Stomach smooth muscle (tissue), 2 donors: ENCODE data around the gene SMARCD1.

Experiments used
- H3K27ac ChIP-seq: one replicate; pipeline ENCODE4 v1.7.0; 2013; ENCODE audit warnings: mild to moderate bottlenecking, low read length, inconsistent platforms
- H3K27me3 ChIP-seq, 2 donors: one replicate each; pipeline ENCODE4 v1.7.0; 2013; ENCODE audit warnings: low read length in 2 of 2; ENCODE audit not compliant: insufficient read depth in 2 of 2, control insufficient read depth in 1 of 2
- H3K36me3 ChIP-seq, 2 donors: one replicate each; pipeline ENCODE4 v1.7.0; 2013; ENCODE audit warnings: low read length in 2 of 2; ENCODE audit not compliant: control insufficient read depth in 2 of 2, insufficient read depth in 2 of 2
- H3K4me1 ChIP-seq: one replicate; pipeline ENCODE4 v1.7.0; 2013; ENCODE audit warnings: low read length; ENCODE audit not compliant: control insufficient read depth, insufficient read depth
- H3K4me3 ChIP-seq, 2 donors: one replicate each; pipeline ENCODE4 v1.7.0; 2013; ENCODE audit warnings: low read length in 2 of 2
- H3K9ac ChIP-seq, 2 donors: one replicate each; pipeline ENCODE4 v1.7.0; 2013; ENCODE audit warnings: low read length in 2 of 2, mild to moderate bottlenecking in 1 of 2
- H3K9me3 ChIP-seq, 2 donors: one replicate each; pipeline ENCODE4 v1.7.0; 2013; ENCODE audit warnings: low read length in 2 of 2; ENCODE audit not compliant: control insufficient read depth in 2 of 2
- donor health status: healthy.
- donor health status: Pancreatic carcinoma.

The SMARCD1 gene

DNA sequence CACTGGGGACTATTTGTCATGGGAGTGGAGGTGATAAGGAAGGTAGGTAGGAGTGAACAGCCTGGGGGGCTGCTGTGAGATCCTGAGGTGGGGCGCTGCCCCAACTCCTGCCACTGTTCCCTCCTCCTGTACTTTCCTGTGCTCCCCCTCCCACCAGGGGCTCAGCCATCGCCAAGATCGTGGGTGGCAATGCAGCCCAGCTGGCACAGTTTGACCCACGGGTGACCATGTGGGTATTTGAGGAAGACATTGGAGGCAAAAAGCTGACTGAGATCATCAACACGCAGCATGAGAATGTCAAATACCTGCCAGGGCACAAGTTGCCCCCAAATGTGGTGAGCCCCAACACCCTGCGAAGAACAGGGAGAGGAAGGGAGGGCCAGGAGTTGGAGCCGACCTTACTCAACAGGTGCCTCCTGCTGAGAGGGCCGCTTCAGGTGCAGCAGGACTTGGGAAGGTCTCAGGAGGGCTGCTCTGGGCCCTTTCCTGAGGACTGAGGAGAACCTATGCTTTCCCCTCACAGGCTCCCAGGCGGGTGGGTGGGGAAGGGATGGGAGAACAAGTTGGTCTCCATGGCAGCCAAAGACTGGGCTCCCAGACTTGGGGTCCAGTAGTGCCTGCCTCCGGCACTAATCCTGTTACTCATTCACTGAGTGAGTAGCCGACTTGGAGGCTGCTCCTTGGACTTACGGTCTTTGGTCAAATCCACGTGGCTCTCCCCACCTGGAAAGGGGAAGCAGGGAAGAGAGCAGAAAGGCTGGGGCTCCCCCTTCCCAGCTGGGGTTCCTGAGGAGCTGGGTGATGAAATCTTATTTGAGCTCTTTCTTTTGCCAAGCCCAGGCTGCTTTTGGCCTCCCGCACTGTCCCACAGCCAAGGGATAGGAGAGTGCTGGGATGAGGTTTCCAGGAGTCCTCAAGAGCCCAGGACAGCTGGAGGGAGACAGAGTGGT, 19.6 kb downstream of the SMARCD1 start:
- Histone ChIP-seq H3K9ac (peak overlapping the region; percentile 5 to 37), H3K27me3 (no peaks in the 10 kb centered on the region), H3K27ac (no peak overlapping the region), H3K9me3 (no peaks in the 10 kb centered on the region), H3K36me3 (peaks cover 0 to 6% of the 10 kb centered on the region in 2 donors), H3K4me1 (peaks cover 26% of the 10 kb centered on the region), H3K4me3 (peak overlapping the region in 1 of 2 donors; percentile 60)

DNA sequence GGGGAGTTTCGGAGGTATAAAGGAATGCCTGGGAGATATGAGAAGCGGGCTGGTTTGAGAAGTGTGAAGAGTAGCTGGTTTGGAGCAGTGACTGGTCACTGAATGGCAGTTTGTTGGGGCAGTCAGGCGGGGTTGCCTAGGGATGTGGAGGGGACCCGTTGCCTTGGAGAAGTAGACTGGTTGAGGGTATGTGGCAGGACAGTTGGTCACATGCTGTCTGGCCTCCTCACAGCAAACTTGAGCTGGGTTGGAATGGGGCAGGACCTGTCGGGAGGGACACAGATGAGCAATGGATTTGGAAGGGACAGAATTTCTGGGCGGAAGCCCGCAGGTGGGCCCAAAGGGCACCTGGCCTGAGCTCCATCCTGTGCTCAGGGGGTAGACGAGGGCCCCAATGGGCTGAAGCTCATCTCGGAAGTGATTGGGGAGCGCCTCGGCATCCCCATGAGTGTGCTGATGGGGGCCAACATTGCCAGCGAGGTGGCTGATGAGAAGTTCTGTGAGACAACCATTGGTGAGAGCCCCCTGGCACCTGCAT, 20.8 kb downstream of the SMARCD1 start:
- Histone ChIP-seq H3K27ac (no peak overlapping the region), H3K9ac (no peak overlapping the region)

DNA sequence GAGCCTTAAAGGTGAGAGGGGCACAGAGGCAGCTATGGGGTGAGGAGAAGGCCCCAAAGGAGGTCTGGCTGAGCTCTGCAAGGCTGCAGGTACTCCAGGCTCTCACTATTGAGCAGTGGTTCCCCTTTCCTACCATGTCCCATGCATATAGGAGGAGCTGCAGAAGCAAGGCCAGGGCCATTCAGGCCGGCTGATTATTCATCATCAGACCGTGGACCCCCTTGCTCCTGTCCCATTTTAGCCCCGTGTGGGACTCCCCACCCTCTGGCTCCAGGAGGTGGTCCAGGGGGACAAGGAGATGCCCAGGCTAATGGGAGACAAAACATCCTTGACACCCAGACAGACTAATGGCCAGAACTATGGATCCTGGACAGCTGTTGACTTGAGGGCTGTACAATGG, 21.8 kb downstream of the SMARCD1 start:
- Histone ChIP-seq H3K9me3 (no peaks in the 10 kb centered on the region), H3K27me3 (no peaks in the 10 kb centered on the region), H3K27ac (no peak overlapping the region), H3K4me1 (peaks cover 45% of the 10 kb centered on the region), H3K9ac (no peak overlapping the region), H3K4me3 (no peak overlapping the region), H3K36me3 (no peaks in the 10 kb centered on the region)

More for the DNA sequence above, 20.8 kb downstream of the SMARCD1 start:
- no peaks in the 10 kb centered on the region for H3K9me3 ChIP-seq
- H3K4me3 ChIP-seq: no peak overlapping the region
- no peaks in the 10 kb centered on the region for H3K27me3 ChIP-seq
- H3K4me1 ChIP-seq: peaks cover 39% of the 10 kb centered on the region
- no peaks in the 10 kb centered on the region for H3K36me3 ChIP-seq

DNA sequence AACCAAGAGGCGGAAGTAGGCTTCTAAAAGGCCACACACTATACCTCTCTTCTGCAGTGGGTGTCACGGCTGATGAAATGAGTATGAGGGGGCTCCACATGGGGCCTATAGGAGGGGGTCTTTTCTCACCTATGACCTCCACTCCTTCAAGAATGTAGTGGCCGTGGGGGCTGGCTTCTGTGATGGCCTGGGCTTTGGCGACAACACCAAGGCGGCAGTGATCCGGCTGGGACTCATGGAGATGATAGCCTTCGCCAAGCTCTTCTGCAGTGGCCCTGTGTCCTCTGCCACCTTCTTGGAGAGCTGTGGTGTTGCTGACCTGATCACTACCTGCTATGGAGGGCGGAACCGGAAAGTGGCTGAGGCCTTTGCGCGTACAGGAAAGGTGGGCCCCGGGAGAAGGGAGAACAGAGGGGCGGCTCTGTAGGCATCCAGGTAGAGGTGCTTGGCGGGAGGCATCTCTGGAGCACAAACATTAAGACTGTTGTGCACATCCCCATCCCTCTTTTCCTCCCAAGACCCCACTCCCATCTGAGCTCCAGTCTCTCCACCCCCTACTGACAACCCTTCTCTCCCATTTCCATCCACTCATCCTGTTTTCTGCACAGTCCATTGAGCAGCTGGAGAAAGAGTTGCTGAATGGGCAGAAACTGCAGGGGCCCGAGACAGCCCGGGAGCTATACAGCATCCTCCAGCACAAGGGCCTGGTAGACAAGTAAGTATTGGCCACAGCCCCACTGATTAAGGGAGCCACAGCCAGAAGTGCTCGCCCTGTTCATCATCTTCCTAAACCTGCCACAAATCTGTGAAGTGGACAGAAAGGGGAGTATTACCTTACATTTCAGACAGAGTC, 22.5 kb downstream of the SMARCD1 start:
- H3K36me3 ChIP-seq: no peaks in the 10 kb centered on the region
- no peaks in the 10 kb centered on the region for H3K9me3 ChIP-seq
- no peak overlapping the region for H3K9ac ChIP-seq
- H3K27me3 ChIP-seq: no peaks in the 10 kb centered on the region
- peaks cover 46% of the 10 kb centered on the region for H3K4me1 ChIP-seq
- no peak overlapping the region for H3K27ac ChIP-seq
- no peak overlapping the region for H3K4me3 ChIP-seq

DNA sequence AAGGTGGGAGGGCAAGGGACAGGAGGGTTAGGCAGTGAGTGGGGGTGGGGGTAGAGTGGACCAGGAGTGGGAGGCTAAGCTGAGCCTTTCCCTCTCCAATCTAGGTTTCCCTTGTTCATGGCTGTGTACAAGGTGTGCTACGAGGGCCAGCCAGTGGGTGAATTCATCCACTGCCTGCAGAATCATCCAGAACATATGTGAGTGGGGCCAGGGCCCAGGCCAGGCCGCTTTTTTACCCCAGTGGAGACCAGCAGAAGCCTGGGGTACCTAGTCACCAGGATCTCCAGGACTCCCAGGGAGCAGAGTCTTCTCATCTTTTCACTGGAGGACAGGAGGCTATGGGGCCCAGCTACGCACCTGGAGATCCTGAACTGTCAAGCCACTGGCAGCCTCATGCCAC, 24.2 kb downstream of the SMARCD1 start:
- no peak overlapping the region for H3K9ac ChIP-seq
- no peaks in the 10 kb centered on the region for H3K36me3 ChIP-seq
- peak overlapping the region; percentile 85 for H3K27ac ChIP-seq
- H3K4me1 ChIP-seq: peaks cover 47% of the 10 kb centered on the region
- no peak overlapping the region for H3K4me3 ChIP-seq
- H3K9me3 ChIP-seq: no peaks in the 10 kb centered on the region
- H3K27me3 ChIP-seq: no peaks in the 10 kb centered on the region

DNA sequence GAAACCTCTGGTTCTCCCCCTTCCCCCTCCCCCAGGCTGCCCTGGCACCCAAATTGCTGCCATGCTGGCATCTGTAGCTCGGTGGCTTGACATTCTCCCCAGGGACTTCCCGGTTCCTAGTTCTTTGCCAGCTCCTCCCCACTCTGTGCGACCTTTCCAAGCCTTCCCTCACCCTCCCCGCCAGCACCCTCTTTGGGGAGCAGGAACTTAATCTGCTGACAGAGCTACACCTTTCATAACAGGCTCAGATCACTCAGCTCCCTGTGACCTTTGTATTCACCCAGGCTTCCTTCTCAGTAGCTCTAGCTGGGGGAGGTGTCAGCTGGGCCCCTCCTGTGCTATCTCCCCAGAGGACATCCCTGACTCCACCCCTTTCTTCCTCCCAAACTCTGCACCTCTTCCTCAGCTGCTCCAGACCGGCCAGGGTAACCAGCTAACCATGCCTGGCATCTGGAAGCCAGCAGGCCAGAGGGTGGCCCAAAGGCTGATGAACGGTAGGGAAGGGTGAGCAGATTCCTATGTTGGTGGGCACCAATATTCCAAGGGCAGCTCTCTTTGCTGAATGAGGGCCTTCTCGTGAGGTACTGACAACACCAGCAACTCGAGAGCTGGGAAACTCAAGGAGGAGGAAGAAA, 25.1 kb downstream of the SMARCD1 start:
- H3K4me3 ChIP-seq: peak overlapping the region in 1 of 2 donors; percentile 60
- no peaks in the 10 kb centered on the region for H3K27me3 ChIP-seq
- H3K4me1 ChIP-seq: peaks cover 44% of the 10 kb centered on the region
- no peaks in the 10 kb centered on the region for H3K9me3 ChIP-seq
- no peaks in the 10 kb centered on the region for H3K36me3 ChIP-seq
- peak overlapping the region; percentile 7 to 60 for H3K9ac ChIP-seq
- peak overlapping the region; percentile 85 for H3K27ac ChIP-seq

DNA sequence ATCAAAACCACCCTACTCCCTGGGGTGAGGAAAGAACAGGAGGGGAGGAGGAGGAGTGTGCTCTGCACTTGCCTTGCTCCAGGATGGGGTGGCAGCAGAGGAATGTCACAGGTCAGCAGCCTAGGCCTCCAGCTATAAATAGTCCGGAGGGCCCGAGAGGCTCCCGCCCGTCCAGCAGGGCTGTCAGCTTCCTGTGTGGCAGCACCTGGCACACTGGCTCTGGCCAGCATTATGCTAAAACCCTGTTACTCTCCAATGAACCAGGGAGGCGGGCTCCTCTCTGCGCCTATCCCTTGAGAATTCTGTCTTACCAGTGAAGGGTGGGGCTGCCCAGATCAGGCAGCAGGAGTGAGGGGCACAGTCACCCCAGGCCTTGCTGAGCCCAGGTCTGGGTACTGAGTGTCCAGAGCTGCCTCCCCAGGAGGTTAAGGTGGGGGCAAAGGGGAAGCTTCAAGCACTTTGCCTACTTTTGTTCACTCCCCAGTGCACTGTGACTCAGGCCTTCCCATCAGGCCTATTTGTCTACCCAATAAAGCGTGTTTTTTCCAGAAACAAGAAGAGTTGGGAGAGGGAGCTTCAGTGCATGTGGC, 25.7 kb downstream of the SMARCD1 start:
- Histone ChIP-seq H3K9ac (peak overlapping the region; percentile 47 to 49), H3K27me3 (no peaks in the 10 kb centered on the region), H3K36me3 (peaks cover 0 to 5% of the 10 kb centered on the region in 2 donors), H3K4me1 (peaks cover 44% of the 10 kb centered on the region), H3K9me3 (no peaks in the 10 kb centered on the region), H3K4me3 (peak overlapping the region; percentile 60 to 69), H3K27ac (peak overlapping the region; percentile 85)

DNA sequence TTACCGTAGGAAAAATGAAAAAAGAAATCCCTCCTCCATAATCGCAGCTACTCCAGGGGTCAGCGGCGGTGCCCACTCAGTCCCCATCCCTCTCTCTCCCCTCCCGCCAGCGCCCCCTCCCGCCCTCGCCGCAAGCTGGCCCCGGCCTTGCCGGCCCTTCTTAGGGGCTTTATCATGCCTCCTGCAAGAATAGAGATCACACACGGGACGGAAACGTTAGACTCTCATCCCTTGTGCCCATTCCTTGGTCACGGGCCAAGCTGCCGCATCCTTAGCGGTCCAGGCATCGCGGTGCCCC, 26.2 kb downstream of the SMARCD1 start:
- peak overlapping the region; percentile 60 to 69 for H3K4me3 ChIP-seq
- no peaks in the 10 kb centered on the region for H3K27me3 ChIP-seq
- peak overlapping the region in 1 of 2 donors; percentile 49 for H3K9ac ChIP-seq
- peaks cover 44% of the 10 kb centered on the region for H3K4me1 ChIP-seq
- peaks cover under 1 to 6% of the 10 kb centered on the region in 2 donors for H3K36me3 ChIP-seq
- H3K27ac ChIP-seq: peak overlapping the region; percentile 85
- H3K9me3 ChIP-seq: no peaks in the 10 kb centered on the region

DNA sequence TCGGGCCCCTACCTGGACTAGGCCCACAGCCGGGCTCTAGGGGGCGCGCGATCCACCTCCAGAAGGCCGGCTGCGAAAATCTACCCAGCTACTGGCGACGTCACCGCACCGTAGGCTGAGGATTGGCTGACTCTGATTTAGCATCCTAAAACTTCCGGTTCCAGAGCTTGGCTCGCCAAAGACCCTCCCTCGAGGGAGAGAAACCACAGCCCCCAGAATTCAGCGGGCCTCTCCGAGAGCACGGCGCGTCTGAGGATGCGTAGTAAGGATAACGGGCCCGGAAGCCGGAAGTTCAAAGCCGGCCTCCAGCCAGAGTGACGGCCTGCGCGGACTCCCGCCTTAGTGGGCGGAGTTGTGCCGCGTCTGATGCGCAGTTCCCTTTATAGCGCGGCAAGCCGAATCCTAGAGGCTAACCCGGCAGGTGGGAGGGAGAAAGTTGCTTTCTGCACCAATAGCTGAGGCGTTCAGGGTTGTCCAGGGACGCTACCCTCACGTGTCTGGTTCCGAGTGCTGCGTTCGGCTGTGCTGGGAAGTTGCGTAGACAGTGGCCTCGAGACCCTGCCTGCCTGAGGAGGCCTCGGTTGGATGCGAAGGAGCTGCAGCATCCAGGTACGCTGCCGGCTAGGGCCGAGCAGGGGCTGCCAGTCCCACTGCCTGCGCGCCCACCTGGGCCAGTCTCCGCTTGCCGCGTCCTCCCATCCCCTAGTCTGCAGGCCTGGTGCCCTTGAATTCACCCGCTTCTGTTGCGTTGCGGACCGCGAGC, 26.7 kb downstream of the SMARCD1 start, which contains the start of gene COX14:
Gene COX14, plus strand, starts transcription at position 544 of the 763 bp plus-strand sequence. CDS start 7,808 bp downstream, outside the sequence.
- H3K27me3 ChIP-seq: no peaks in the 10 kb centered on the region
- peak within 1 kb of the TSS; percentile 92 to 100 for H3K4me3 ChIP-seq
- peak within 1 kb of the TSS; percentile 94 to 99 for H3K9ac ChIP-seq
- H3K36me3 ChIP-seq: peaks cover 3 to 8% of the 10 kb centered on the region in 2 donors
- no peaks in the 10 kb centered on the region for H3K9me3 ChIP-seq
- H3K27ac ChIP-seq: peak within 1 kb of the TSS; percentile 100
- H3K4me1 ChIP-seq: peaks cover 44% of the 10 kb centered on the region
